IMR-90 (cell line): Measurements from ENCODE around the gene PKD2L1. TPM values are rescaled to one million over a fixed set of nuclear protein-coding genes. Genes with fewer than 3 reads are reported as not detected.

Experiments used
- ATAC-seq: fragments of 200-7000 bp; cut with Tn5 transposase; 2 replicates; pipeline ENCODE4 v1.9.1; 2020; ENCODE audit warnings: low read depth, mild to moderate bottlenecking, moderate library complexity
- BruUV-seq: library from RNA; stranded (reverse); fragments of 400-500 nt; replicated peaks from 2 replicates; lab custom pipeline; 2021; lab: Mats Ljungman, UMichigan
- CTCF ChIA-PET: fragments of 300-600 bp; formaldehyde crosslinking; extraction: SDS; loops from one replicate; lab custom pipeline; 2021; ENCODE audit warnings: antibody characterized with exemption; lab: Yijun Ruan, JAX
- POLR2A ChIA-PET: fragments of 300-600 bp; sonication (Branson Sonifier 250); formaldehyde crosslinking; loops from one replicate; lab custom pipeline; 2022; ENCODE audit warnings: antibody characterized with exemption; ENCODE audit not compliant: unreplicated experiment; lab: Charles Lee
- DNase-seq: peaks from one replicate; pipeline ENCODE4 v3.0.0; 2013
- H2AFZ ChIP-seq: replicated peaks from 2 replicates; pipeline ENCODE3; 2013; ENCODE audit warnings: low read length, mild to moderate bottlenecking; ENCODE audit not compliant: poor library complexity
- H2AK5ac ChIP-seq: 2 replicates; pipeline ENCODE4 v1.6.1; 2013; ENCODE audit warnings: low read depth, low read length, inconsistent platforms
- H2AK9ac ChIP-seq: replicated peaks from 2 replicates; pipeline ENCODE3; 2013; ENCODE audit warnings: mild to moderate bottlenecking, low read depth, low read length, moderate library complexity; ENCODE audit not compliant: poor library complexity
- H2BK120ac ChIP-seq: 2 replicates; pipeline ENCODE4 v1.6.1; 2013; ENCODE audit warnings: low read depth, low read length, inconsistent platforms
- H2BK15ac ChIP-seq: 3 replicates; pipeline ENCODE4 v1.6.1; 2013; ENCODE audit warnings: low read depth, low read length, inconsistent platforms
- H2BK20ac ChIP-seq: 2 replicates; pipeline ENCODE4 v1.6.1; 2013; ENCODE audit warnings: low read depth, mild to moderate bottlenecking, inconsistent platforms, low read length, moderate library complexity
- H2BK5ac ChIP-seq: 2 replicates; pipeline ENCODE4 v1.6.1; 2013; ENCODE audit warnings: mild to moderate bottlenecking, low read depth, low read length, inconsistent platforms; ENCODE audit not compliant: poor library complexity, severe bottlenecking
- H3K14ac ChIP-seq: replicated peaks from 2 replicates; pipeline ENCODE4 v1.6.1; 2013; ENCODE audit warnings: low read depth, low read length, inconsistent platforms
- H3K18ac ChIP-seq: 2 replicates; pipeline ENCODE4 v1.6.1; 2013; ENCODE audit warnings: low read depth, low read length, control low read depth
- H3K23ac ChIP-seq: 2 replicates; pipeline ENCODE4 v1.6.1; 2013; ENCODE audit warnings: low read depth, low read length, inconsistent platforms
- H3K27ac ChIP-seq: 2 replicates; pipeline ENCODE4 v1.5.1; 2013; ENCODE audit warnings: mild to moderate bottlenecking, control low read depth, low read length; ENCODE audit not compliant: insufficient read depth
- H3K27me3 ChIP-seq: 2 replicates; pipeline ENCODE4 v1.6.1; 2013; ENCODE audit warnings: low read length; ENCODE audit not compliant: control insufficient read depth, insufficient read depth
- H3K36me3 ChIP-seq: 2 replicates; pipeline ENCODE4 v1.6.1; 2013; ENCODE audit warnings: low read length, mixed read lengths; ENCODE audit not compliant: control insufficient read depth, insufficient read depth
- H3K4ac ChIP-seq: 2 replicates; pipeline ENCODE4 v1.6.1; 2013; ENCODE audit warnings: low read depth, low read length, inconsistent platforms
- H3K4me1 ChIP-seq: 2 replicates; pipeline ENCODE4 v1.6.1; 2013; ENCODE audit warnings: low read length, mixed read lengths; ENCODE audit not compliant: control insufficient read depth, insufficient read depth
- H3K4me2 ChIP-seq: 2 replicates; pipeline ENCODE4 v1.6.1; 2013; ENCODE audit warnings: low read depth, mild to moderate bottlenecking, control low read depth, low read length, moderate library complexity
- H3K4me3 ChIP-seq: 2 replicates; pipeline ENCODE4 v1.5.1; 2013; ENCODE audit warnings: low read depth, mild to moderate bottlenecking, control low read depth, low read length, moderate library complexity; ENCODE audit not compliant: insufficient read depth
- H3K56ac ChIP-seq: 2 replicates; pipeline ENCODE4 v1.6.1; 2013; ENCODE audit warnings: low read length, inconsistent platforms; ENCODE audit not compliant: insufficient read depth; ENCODE audit errors: extremely low read depth
- H3K79me1 ChIP-seq, 2 experiments: 2 replicates each; pipeline ENCODE4 v1.6.1; 2013; ENCODE audit warnings: low read length in 2 of 2, inconsistent platforms in 1 of 2, low read depth in 1 of 2
- H3K9ac ChIP-seq: 2 replicates; pipeline ENCODE4 v1.6.1; 2013; ENCODE audit warnings: low read depth, low read length, control low read depth
- H3K9me1 ChIP-seq: 2 replicates; pipeline ENCODE4 v1.6.1; 2013; ENCODE audit warnings: low read length, inconsistent platforms; ENCODE audit not compliant: insufficient read depth
- H3K9me3 ChIP-seq: 2 replicates; pipeline ENCODE4 v1.6.1; 2013; ENCODE audit warnings: low read length; ENCODE audit not compliant: control insufficient read depth, insufficient read depth
- H4K20me1 ChIP-seq: 2 replicates; pipeline ENCODE4 v1.6.1; 2013; ENCODE audit warnings: low read length, inconsistent platforms; ENCODE audit not compliant: insufficient read depth
- H4K5ac ChIP-seq: 2 replicates; pipeline ENCODE4 v1.6.1; 2013; ENCODE audit warnings: mild to moderate bottlenecking, low read depth, low read length, control low read depth
- H4K8ac ChIP-seq, 2 experiments: 2 replicates each; pipeline ENCODE4 v1.6.1; 2013; ENCODE audit warnings: low read depth in 2 of 2, low read length in 2 of 2, control low read depth in 1 of 2, inconsistent platforms in 1 of 2
- H4K91ac ChIP-seq: 2 replicates; pipeline ENCODE4 v1.6.1; 2013; ENCODE audit warnings: low read depth, low read length, inconsistent platforms; ENCODE audit not compliant: insufficient read depth
- BHLHE40 ChIP-seq: fragments of 150-350 bp; IDR thresholded peaks from 2 replicates; pipeline ENCODE4 v1.6.1; 2016; ENCODE audit warnings: mild to moderate bottlenecking, low read depth, low read length
- CEBPB ChIP-seq: IDR thresholded peaks from 2 replicates; pipeline ENCODE4 v1.6.1; 2012; ENCODE audit warnings: low read depth, low read length, improper control_type of control experiment
- CHD1 ChIP-seq: IDR thresholded peaks from 2 replicates; pipeline ENCODE4 v1.6.1; 2012; ENCODE audit warnings: low read depth, low read length, improper control_type of control experiment
- ELK1 ChIP-seq: fragments of 150-350 bp; IDR thresholded peaks from 2 replicates; pipeline ENCODE4 v1.6.1; 2016; ENCODE audit warnings: low read depth, mild to moderate bottlenecking, low read length, moderate library complexity, borderline replicate concordance
- FOS ChIP-seq: fragments of 150-350 bp; IDR thresholded peaks from 2 replicates; pipeline ENCODE4 v1.6.1; 2016; ENCODE audit warnings: low read depth, low read length
- MAZ ChIP-seq: IDR thresholded peaks from 2 replicates; pipeline ENCODE4 v1.6.1; 2012; ENCODE audit warnings: low read depth, mild to moderate bottlenecking, low read length, improper control_type of control experiment, moderate library complexity, borderline replicate concordance
- MXI1 ChIP-seq: IDR thresholded peaks from 2 replicates; pipeline ENCODE4 v1.6.1; 2012; ENCODE audit warnings: low read depth, mild to moderate bottlenecking, low read length, moderate library complexity, borderline replicate concordance
- NFE2L2 ChIP-seq: fragments of 150-350 bp; IDR thresholded peaks from 2 replicates; pipeline ENCODE4 v1.6.1; 2016; ENCODE audit warnings: low read depth, mild to moderate bottlenecking, low read length
- POLR2A ChIP-seq: IDR thresholded peaks from 2 replicates; pipeline ENCODE4 v1.6.1; 2012; ENCODE audit warnings: mild to moderate bottlenecking, low read depth, low read length
- RCOR1 ChIP-seq: IDR thresholded peaks from 2 replicates; pipeline ENCODE4 v1.6.1; 2012; ENCODE audit warnings: mild to moderate bottlenecking, low read length, improper control_type of control experiment; ENCODE audit not compliant: insufficient replicate concordance
- RFX5 ChIP-seq: IDR thresholded peaks from 2 replicates; pipeline ENCODE4 v1.8.0; 2012; ENCODE audit warnings: low read depth, mild to moderate bottlenecking, low read length, moderate library complexity
- SMC3 ChIP-seq: fragments of 150-350 bp; IDR thresholded peaks from 2 replicates; pipeline ENCODE4 v1.6.1; 2016; ENCODE audit warnings: low read depth, mild to moderate bottlenecking, antibody characterized with exemption, low read length, moderate library complexity
- USF2 ChIP-seq: fragments of 150-350 bp; IDR thresholded peaks from 2 replicates; pipeline ENCODE4 v1.6.1; 2017; ENCODE audit warnings: mild to moderate bottlenecking, antibody characterized with exemption, low read length, low read depth
- WGBS, 2 experiments: methylation state at CpG; one replicate each; pipeline versions ENCODE4 v1.1.5 to v1.1.7; 2013; ENCODE audit warnings: missing lambda C conversion rate in 2 of 2; ENCODE audit not compliant: insufficient read length in 1 of 2; ENCODE audit errors: extremely low coverage in 2 of 2; 5-methylcytosine and 5-hydroxymethylcytosine counted together
- dilution Hi-C: fragments of 300-500 bp; cut with HindIII; formaldehyde crosslinking; loops from one replicate; pipeline ENCODE4 v1.14.3; 2018; ENCODE audit warnings: low sequenced_read_pairs; ENCODE audit not compliant: unreplicated experiment
- in situ Hi-C: fragments of 300-500 bp; cut with MboI; formaldehyde crosslinking; loops from 3 replicates; pipeline ENCODE4 v1.14.3; 2019; ENCODE audit warnings: low sequenced_read_pairs, inconsistent platforms, mixed read lengths
- intact Hi-C: fragments of 100-400 bp; cut with micrococcal nuclease; formaldehyde crosslinking; loops from 2 replicates; pipeline ENCODE4 v1.10.0; 2022
- polyA plus RNA-seq, 3 experiments: library from polyadenylated mRNA; depleted of rRNA; stranded (reverse); fragments of >200 nt; gene quantifications; 2 replicates each; pipeline ENCODE4 v1.2.3, GENCODE V29; 2012; ENCODE audit warnings: low replicate concordance in 1 of 3
- total RNA-seq: library from RNA; depleted of rRNA; stranded (reverse); fragments of >200 nt; gene quantifications from 2 replicates; pipeline ENCODE4 v1.2.3, GENCODE V29; 2012

Gene PKD2L1
- total and polyA plus RNA-seq, 2 of the 4 experiments (the other 2 are of a cell fraction), result not detected

GRCh38 chr10:100350914-100351485, 21.0 kb upstream of the PKD2L1 start:
- intact Hi-C loops, result no loop called here
- Histone ChIP-seq H3K14ac (no peak overlapping the region), H4K5ac (no peak overlapping the region), H2BK15ac (no peak overlapping the region), H2BK20ac (no peak overlapping the region), H3K4me3 (no peak overlapping the region), H3K23ac (no peak overlapping the region), H4K8ac (no peak overlapping the region), H4K91ac (no peak overlapping the region), H2AK5ac (no peak overlapping the region), H4K20me1 (peaks cover 43% of the 10 kb centered on the region; the same call in 1 of the 2 replicates), H2BK5ac (no peak overlapping the region), H2BK120ac (no peak overlapping the region), H3K27me3 (no peaks in the 10 kb centered on the region), H3K9me1 (peaks cover 9% of the 10 kb centered on the region), H3K27ac (no peak overlapping the region), H3K4me1 (peaks cover 9% of the 10 kb centered on the region), H2AK9ac (no peak overlapping the region), H3K79me1 (peaks cover 12 to 61% of the 10 kb centered on the region in 2 experiments), H3K36me3 (peaks cover 54% of the 10 kb centered on the region), H3K18ac (no peak overlapping the region), H2AFZ (no peak overlapping the region), H3K9ac (no peak overlapping the region), H3K9me3 (no peaks in the 10 kb centered on the region), H3K56ac (no peak overlapping the region), H3K4me2 (no peak overlapping the region), H3K4ac (no peak overlapping the region)
- ATAC-seq (no peak), DNase-seq (no peak)
- CTCF ChIA-PET, result no interaction called here
- dilution Hi-C loops, result no loop called here
- in situ Hi-C loops, result no loop called here
- no TSS peak for BruUV-seq
- WGBS, 2 experiments, result 95% methylated on average over 4 of the region's 5 CpGs; no CpG with 5 or more reads in 1 of the 2 experiments
- TF ChIP-seq RFX5, result no peak
- no peak for TF ChIP-seq NFE2L2
- TF ChIP-seq CHD1, result no peak
- TF ChIP-seq RCOR1, result no peak
- no peak for TF ChIP-seq USF2
- no peak for TF ChIP-seq MXI1
- no peak for TF ChIP-seq ELK1
- no peak for TF ChIP-seq FOS
- no peak for TF ChIP-seq MAZ
- TF ChIP-seq POLR2A, result no peak
- TF ChIP-seq SMC3, result no peak
- no peak for TF ChIP-seq CEBPB
- TF ChIP-seq BHLHE40, result no peak
- POLR2A ChIA-PET, result no interaction called here
